ENCODE results near the gene PYGB.
"Not testable (repeated sequence)": the region's sequence is repeated elsewhere in the genome, so short reads cannot be mapped to it uniquely, and the experiment has no call there.

Gene PYGB

DNA sequence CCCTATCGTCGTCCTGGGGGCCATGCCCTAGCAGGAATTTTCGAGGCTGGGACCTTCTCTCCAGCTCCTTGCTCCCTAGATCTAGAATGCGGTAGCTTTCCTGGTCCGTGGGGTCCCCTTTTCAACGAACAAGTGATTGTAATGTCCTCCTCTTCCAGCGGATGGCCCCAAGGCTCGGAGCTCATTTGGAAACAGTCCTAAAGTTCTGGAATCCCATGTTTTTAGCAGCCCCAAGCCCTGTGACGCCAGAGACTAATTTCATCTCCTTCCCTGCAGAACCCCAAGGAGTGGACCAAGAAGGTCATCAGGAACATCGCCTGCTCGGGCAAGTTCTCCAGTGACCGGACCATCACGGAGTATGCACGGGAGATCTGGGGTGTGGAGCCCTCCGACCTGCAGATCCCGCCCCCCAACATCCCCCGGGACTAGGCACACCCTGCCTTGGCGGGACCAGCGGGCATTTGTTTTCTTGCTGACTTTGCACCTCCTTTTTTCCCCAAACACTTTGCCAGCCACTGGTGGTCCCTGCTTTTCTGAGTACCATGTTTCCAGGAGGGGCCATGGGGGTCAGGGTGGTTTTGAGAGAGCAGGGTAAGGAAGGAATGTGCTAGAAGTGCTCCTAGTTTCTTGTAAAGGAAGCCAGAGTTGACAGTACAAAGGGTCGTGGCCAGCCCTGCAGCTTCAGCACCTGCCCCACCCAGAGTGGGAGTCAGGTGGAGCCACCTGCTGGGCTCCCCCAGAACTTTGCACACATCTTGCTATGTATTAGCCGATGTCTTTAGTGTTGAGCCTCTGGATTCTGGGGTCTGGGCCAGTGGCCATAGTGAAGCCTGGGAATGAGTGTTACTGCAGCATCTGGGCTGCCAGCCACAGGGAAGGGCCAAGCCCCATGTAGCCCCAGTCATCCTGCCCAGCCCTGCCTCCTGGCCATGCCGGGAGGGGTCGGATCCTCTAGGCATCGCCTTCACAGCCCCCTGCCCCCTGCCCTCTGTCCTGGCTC is 48.5 kb downstream of the PYGB start:
- peak; percentile 47 for DNase-seq (ENCODE audit: low spot score)

DNA sequence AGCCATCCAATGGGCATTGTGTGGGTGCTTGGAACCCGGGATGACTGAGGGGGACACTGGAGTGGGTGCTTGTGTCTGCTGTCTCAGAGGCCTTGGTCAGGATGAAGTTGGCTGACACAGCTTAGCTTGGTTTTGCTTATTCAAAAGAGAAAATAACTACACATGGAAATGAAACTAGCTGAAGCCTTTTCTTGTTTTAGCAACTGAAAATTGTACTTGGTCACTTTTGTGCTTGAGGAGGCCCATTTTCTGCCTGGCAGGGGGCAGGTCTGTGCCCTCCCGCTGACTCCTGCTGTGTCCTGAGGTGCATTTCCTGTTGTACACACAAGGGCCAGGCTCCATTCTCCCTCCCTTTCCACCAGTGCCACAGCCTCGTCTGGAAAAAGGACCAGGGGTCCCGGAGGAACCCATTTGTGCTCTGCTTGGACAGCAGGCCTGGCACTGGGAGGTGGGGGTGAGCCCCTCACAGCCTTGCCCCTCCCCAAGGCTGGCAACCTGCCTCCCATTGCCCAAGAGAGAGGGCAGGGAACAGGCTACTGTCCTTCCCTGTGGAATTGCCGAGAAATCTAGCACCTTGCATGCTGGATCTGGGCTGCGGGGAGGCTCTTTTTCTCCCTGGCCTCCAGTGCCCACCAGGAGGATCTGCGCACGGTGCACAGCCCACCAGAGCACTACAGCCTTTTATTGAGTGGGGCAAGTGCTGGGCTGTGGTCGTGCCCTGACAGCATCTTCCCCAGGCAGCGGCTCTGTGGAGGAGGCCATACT is 49.4 kb downstream of the PYGB start:
- DNase-seq (ENCODE audit: low spot score) = no peak

DNA sequence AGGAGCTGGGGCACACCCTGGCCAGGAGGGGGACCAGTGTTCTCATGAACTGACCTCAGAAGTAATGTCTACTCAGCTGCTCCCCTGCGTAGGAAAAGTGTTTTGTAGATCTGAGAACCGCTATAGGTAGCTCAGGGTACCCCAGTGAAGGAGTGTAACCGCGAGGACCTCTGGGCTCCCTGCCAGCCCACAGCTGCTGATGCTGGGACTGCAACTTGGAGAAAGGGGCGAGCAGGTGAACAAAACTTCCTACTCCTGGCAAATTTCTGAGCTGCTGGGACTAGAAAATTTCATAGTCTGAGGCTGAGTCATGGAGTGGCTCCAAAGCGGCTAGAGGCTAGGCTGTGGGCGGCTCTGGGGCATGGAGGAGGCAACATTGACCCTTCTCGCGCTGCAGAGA is 51.9 kb downstream of the PYGB start:
- no peak for DNase-seq (ENCODE audit: low spot score)

DNA sequence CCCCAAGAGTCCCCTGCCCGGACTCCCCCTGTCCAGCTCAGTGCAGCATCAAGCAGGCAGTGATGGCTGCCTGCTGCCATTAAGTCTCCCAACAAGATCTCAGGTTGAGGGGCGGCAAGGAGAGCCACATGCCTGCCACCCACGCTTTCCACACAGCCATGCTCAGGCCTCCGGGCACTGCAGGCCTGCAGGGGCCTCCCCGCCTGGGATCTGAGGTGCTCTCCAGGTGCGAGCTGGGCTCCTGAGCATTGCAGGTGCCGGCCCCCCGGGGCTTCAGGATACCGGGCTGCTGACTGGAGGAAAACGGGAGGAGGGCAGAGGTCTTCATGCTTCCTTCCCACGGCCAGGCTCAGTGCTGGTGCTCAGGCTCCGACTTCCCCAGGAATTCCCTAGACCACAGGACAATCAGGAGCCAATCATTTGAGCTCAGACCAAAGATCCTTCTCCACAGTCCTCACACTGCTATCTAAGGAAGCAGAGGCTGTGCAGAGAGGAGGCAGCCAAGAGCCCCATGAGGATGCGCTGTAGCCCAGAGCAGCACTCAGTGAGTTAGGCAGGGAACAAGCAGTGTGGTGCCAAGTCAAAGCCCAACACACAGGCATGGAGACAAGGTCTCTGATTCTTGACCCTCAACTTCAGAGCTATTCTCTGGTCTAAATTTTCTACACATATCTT is 52.7 kb downstream of the PYGB start:
- DNase-seq (ENCODE audit: low spot score) = no peak

DNA sequence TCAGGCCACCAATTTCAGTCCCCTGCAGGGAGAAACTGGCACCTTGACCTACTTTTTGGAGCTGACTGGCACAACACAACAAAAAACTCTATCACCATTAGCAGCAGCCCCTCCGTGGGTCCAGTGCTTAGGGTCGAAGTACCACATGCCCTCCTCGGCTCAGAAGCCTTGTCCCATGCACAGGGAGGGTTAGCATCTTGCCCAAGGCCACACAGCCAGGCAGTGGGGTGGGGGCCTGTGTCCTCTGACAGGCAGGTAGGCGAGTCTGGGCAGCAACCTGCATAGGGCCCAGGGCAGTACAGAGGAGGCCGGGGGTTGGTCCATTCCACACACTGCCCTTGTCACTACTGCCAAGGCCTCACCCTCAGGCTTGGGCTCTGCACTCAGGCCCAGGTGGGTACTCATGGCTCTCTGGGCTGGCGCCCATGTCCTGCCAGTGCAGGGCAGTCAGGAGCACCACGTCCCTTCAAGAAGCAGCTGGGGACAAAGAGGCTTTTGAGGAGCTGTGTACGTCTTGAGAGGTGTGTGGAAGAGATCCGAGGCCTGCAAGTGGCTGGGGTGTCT is 53.6 kb downstream of the PYGB start:
- no peak for DNase-seq (ENCODE audit: low spot score)

DNA sequence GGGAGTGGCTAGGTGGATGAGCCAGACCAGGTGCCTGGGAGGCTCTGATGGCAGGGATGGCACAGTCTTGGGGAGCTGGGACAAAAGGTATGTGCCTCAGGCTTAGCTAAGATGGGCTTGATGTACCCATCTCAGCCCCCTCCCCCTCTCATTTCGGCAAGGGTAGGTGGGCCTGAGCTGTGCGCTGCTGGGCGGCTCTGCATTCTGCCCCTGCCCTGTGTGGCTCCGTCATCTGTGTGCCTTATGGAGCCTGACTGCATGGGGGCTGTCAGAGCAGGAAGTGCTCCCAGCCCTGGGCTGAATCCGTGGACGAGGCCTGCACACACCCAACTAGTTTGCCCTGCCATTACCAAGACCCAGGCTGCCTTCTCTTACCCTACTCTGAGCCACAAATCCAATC is 54.7 kb downstream of the PYGB start:
- no peak for DNase-seq (ENCODE audit: low spot score)

DNA sequence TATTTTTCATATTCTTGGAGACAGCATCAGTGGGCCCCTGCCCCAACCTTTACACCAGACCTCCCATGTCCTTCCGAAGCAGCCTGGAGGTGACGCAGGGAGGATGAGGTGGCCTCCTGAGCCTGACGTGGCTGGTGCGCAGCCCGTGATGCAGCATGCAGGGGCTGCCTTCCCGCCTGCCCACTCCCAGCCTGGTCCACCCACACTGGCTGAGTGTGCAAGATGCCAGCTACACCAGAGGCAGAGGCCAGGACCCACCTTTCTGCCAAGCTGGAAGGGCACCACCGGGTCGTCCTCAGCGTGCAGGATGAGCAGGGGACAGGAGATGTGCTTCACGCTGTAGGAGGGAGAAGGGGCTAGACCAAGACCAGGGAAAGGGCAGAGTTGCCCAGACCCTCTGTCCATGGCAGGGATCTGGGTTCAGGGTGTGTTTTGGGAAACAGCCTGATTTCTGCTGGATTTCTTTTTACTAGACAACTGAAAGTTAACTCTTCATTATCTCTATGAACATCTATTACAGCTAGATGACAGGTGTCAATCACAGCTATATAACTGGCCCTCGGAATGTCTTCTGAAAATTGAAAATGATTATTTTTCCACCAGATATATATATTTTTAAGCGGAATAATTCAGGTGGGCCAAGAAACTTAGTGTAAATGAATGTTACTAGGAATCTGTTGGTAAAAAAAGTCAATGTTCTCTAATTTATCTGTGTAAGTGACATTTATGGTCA is 55.6 kb downstream of the PYGB start:
- no peak for DNase-seq (ENCODE audit: low spot score)

DNA sequence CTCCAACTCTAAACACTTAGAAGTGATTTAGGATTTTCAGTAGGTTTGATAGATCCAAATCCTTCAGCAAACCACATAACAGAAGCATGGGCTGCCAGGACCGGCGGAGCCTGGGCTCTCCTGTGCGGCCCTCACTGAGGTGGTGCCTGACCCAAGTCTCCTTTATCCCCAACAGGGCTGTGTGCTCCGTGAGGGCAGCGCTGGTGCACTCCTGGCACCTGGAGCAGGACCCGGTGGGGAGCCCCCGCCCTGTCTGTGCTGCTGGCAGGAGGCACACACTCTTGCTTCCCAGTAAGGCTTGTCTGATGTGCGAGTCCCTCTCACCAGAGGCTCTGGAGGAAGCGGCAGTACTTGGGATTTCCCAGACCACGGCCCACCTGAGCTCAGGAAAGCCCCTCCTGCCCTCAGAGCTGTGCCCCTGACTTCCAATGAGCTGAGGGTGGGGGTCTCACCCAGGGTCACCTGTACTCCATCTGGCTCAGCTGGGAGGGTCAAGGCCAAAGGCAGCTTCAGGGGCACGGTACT is 56.2 kb downstream of the PYGB start:
- no peak for DNase-seq (ENCODE audit: low spot score)

DNA sequence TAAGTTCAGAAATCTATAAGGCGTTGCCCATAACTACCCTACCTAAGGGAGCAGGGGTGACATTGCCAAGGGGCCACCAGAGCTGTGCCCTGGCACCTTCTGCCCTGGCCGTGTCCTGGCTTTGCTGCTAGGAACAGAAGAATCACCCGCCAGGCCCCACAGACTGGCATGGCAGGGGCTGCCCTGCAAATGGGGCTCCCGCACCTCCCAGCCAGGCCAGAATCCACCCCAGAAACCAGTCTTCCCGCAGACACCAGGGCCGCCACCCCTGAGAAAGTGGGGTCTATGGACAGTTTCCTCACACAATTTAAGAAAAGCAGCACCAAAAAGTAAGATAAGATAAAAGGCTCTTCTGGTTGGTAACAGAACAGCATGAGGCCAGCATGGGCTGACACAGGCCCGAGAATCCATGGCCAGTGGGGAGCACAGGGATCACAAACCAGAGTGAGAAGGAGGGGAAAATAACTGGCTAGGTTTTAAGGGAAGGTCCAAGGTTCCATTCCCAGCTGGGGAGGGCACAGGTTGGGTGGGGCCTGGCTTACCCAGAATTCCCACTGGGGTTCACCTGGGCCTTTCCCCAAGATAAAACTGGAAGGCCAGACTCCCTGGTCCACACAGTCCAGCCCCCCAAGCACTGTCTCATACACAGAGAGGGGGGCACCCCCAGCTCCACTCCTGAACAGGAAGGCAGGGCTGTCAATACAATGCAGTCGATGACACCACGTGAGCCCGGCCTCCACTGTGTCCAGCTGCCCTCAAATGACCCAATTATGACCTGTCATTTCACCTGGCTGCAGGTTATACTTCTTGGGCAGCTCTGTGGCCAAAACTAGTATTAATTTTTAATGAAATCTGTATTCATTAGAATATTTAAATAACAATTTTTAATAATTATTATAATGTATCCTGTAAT is 59.4 kb downstream of the PYGB start:
- DNase-seq (ENCODE audit: low spot score) = no peak

DNA sequence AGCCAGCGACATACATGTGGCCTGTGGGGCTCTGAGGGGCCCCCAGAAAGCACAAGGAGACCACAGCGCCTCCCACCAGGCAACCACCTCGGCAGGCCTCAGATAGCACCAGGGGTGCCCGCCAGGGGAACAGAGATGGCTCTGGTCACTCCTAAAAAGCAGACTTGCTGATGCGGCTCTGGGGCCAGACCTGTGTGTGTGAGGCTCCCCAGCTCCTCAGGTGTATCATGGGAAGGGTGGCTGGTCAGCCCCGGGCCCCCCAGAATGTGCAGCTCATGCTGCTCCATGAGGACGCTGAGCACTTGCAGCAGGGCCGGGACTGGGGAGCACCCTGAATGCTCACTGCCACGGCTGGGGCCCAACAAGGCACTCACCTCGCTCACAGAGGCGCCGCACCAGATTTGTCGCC is 60.2 kb downstream of the PYGB start:
- no peak for DNase-seq (ENCODE audit: low spot score)

DNA sequence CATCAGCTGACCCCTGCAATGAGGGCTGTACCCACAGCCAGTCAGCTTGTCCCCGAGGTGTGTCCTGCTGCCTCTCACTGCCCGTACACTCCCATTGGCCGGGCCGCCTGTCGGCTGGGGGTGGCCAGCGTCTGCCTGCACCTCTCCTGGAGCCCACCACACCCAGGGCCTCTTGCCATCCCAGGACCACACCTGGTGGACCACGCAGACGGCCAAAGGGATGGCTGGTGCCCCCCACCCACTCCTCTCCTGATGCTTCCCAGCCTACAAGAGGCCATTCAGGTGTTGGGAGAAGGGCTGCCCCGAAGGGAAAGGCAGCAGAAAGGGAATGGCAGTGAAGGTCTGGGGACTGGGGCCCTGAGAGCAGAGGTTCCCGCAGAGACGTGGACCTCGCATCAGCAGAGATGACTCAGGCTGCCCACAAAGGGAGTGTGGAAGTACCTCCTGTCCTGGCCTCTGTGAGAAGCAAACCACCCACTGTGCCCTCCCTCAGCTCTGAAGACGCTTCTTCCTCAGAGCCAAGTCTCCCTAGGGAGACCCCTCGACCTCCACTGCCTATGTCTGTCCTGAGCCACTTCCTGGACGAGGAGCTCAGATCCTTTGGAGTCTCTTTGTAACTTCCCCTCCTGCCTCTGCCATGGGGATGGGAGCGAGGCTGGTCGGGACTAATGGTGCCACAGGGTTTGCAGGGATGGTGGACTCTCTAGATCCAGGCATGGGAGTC is 60.9 kb downstream of the PYGB start:
- DNase-seq (ENCODE audit: low spot score) = no peak

DNA sequence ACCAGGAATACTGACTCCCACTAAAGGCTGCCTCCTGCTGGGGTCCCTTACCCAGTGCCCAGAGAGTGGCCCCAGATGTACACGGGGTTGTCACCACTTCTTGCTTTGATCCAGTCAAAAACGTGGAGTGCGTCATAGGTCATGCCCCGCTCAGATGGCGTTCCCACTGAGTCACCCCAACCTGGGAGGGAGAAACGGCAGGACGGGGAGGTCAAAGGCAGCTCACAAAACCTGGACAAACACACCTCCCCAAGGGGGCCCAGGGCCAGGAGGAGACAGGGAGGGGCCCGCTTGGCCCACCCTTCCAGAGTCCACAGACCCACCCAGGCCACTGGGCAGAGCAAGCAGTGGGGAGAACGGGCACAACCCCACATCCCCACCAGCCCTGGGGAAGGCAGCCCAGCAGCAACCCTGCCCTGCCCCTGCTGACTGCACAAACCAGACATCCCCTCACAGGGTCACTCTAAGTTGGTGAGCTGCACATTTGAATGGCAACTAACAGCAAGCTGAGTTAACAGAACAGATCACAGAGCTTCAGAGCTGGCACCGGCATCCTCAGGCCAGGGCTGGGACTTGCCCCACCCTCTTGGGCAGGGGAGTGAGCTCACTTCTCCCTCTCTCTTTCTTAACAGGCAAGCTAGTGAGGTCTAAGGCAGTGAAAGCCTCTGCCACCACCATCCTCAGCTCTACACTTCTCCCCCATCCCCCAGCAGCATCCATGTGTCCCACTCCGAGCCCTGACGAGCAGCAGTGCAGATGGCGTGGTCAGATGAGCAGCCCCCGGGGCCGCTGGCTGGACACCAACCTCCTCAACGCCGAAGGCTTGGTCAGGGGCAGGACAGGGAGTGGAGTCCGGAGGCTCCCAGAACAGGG is 61.7 kb downstream of the PYGB start:
- no peak for DNase-seq (ENCODE audit: low spot score)

DNA sequence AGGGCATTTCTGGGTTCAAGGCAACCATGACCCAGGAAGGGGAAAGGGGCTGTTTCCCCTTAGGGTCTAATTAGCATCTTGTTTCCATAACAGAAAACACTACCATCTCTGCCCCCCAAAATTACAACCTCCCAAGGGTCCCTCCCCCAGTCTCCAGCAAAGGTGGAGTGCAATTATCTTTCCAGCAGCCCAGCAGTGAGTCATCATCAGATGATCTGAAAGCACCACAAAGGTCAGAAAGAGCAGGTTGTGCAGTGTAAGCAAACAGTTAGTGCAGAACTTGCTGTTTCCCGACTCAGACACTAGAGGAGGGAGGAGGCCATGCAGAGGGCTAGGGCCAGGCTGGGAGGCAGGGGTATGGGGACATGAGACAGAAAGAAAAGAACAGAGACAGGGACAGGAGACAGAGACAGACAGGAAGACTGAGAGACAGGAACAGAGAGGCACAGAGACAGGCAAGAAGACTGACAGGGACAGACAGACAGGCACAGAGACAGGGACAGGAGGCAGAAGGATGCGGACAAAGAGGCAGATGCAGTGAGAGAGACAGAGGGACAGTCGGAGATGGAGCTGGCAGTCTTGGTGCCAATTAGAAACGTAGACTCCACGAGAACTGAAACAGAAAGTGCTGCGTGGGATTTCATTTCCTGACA is 62.5 kb downstream of the PYGB start:
- peak; percentile 81 for DNase-seq (ENCODE audit: low spot score)

DNA sequence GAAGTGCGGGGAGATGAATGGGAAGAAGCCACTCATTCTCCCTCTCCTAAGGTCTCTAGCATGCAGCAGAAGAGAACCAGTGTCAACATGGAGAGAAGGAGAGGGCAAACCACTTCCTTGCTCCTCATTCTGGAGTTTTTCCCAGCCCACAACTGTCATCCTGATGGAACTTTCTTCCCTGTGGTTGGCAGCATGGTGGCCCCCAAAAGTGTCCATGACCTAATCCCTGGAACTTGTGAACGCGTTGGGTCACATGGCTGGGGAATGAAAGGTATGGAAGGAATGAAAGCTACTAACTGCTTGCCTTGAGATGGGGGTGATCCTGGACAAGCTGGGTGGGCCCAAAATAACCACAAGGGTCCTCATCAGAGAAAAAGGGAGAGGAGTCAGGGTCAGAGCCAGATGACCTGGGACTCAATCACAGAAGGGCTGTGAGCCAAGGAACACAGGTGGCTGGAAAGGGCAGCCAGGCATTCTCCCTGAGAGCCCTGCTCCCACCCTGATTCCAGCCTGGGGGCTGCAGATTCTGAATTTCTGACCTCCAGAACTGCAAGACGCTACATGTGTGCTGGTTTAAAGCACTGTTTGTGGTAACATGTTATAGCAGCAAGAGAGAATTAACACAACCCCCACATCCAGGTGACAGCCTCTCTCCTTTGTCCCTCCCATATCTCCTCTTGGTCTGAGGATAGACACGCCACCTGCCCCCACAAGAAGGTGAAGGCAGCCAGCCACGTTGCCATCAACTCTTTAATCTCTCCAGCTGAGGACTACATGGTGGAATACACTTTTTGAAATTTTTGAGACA is 63.2 kb downstream of the PYGB start:
- no peak for DNase-seq (ENCODE audit: low spot score)

DNA sequence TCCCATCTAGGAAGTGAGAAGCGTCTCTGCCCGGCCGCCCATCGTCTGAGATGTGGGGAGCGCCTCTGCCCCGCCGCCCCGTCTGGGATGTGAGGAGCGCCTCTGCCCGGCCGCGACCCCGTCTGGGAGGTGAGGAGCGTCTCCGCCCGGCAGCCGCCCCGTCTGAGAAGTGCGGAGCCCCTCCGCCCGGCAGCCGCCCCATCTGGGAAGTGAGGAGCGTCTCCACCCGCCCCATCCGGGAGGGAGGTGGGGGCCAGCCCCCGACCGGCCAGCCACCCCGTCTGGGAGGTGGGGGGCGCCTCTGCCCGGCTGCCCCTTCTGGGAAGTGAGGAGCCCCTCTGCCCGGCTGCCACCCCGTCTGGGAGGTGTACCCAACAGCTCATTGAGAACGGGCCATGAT is 64.8 kb downstream of the PYGB start:
- DNase-seq (ENCODE audit: low spot score) = not testable (repeated sequence)

DNA sequence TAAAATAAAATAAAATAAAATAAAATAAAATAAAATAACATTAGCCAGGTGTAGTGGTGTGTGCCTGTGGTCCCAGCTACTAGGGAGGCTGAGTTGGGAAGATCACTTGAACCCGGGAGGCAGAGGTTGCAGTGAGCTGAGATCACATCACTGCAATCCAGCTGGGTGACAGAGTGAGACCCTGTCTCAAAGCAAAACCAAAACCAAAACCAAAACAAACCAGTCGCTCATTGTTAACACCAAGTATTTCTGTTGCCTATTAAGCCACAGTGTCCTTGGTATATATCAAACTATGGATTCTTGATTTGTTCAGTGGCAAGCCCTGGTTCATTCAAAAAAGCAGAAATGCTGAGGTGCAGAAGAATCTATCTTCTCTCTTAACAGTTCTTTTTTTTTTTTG is 65.7 kb downstream of the PYGB start:
- no peak for DNase-seq (ENCODE audit: low spot score)

Data from RKO (cell line).